ENCODE results near the gene UMODL1.

- TF ChIP-seq CTCF (IDR thresholded peaks at IDR 0.05): no peak
- no peak for TF ChIP-seq POLR2AphosphoS5 (IDR thresholded peaks at IDR 0.05)
- TF ChIP-seq POLR2A (IDR thresholded peaks at IDR 0.05): no peak
Observed at GRCh38 chr21:42061195-42061985, 9.7 kb upstream of the UMODL1 start.

Measured in suprapubic skin (tissue), 4 donors.